Measurements from ENCODE around the gene GREB1. TPM values are rescaled to one million over a fixed set of nuclear protein-coding genes. Genes with fewer than 3 reads are reported as not detected.

The GREB1 gene
- total and polyA plus RNA-seq, 2 experiments from 2014 or later: 12.0 to 35.0 TPM

DNA sequence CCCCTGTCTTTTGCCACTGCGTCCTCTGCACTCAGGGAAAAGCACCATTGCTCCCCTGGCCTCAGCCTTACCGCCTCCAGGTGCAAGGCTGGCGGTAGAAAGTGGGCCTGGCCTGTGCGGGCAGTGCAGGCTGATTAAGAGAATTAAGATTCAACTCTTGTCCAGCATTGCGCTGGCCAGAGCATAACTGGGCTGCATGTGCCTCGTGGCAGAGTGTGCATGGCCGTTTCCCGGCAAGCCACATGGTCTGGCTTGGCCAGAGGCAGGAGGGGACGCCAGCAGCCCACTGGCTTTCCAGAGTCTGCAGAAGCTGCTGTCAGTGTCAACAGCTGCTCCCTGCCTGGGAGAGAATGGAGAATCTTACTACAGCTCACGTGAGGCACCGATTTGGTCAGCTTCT, 123.8 kb downstream of the GREB1 start:
- H3K27ac Mint-ChIP-seq: no peak overlapping the region
- H4K20me1 ChIP-seq (replicated peaks; ENCODE audit: insufficient read depth): no peaks in the 10 kb centered on the region
- H3K4me1 ChIP-seq (ENCODE audit: insufficient read depth): no peaks in the 10 kb centered on the region
- no peak overlapping the region for H3K4me3 Mint-ChIP-seq
- ATAC-seq: no peak
- H3K27me3 ChIP-seq (ENCODE audit: insufficient read depth): no peaks in the 10 kb centered on the region
- no peaks in the 10 kb centered on the region for H3K79me2 ChIP-seq (replicated peaks; ENCODE audit: insufficient read depth)
- no peak overlapping the region for H2AFZ ChIP-seq
- H3K27ac ChIP-seq (ENCODE audit: low read depth): no peak overlapping the region
- H3K4me2 ChIP-seq: no peak overlapping the region
- no peaks in the 10 kb centered on the region for H3F3A ChIP-seq (replicated peaks; ENCODE audit: low read depth)
- DNase-seq (ENCODE audit: low spot score): no peak
- H3K4me3 ChIP-seq: no peak overlapping the region
- no peaks in the 10 kb centered on the region for H3K36me3 ChIP-seq (ENCODE audit: insufficient read depth)
- no peaks in the 10 kb centered on the region for H3K9me2 ChIP-seq (ENCODE audit: insufficient read depth)
- peaks cover 9% of the 10 kb centered on the region for H3K27me3 Mint-ChIP-seq (ENCODE audit: insufficient read depth, low read depth, poor library complexity)
- TF ChIP-seq ZNF331 (CRISPR knock-in tag; IDR thresholded peaks at IDR 0.05; ENCODE audit: low read depth): no peak
- TF ChIP-seq POLR2AphosphoS5 (IDR thresholded peaks at IDR 0.05; ENCODE audit: low read depth): no peak
- TF ChIP-seq EZH2phosphoT487 (IDR thresholded peaks at IDR 0.05; ENCODE audit: unreplicated experiment): no peak
- H3K36me3 Mint-ChIP-seq (ENCODE audit: low read depth): peaks cover 3% of the 10 kb centered on the region; the same call in 1 of the 3 replicates
- peaks cover 5% of the 10 kb centered on the region for H3K9me3 Mint-ChIP-seq
- H3K4me1 Mint-ChIP-seq: no peaks in the 10 kb centered on the region

DNA sequence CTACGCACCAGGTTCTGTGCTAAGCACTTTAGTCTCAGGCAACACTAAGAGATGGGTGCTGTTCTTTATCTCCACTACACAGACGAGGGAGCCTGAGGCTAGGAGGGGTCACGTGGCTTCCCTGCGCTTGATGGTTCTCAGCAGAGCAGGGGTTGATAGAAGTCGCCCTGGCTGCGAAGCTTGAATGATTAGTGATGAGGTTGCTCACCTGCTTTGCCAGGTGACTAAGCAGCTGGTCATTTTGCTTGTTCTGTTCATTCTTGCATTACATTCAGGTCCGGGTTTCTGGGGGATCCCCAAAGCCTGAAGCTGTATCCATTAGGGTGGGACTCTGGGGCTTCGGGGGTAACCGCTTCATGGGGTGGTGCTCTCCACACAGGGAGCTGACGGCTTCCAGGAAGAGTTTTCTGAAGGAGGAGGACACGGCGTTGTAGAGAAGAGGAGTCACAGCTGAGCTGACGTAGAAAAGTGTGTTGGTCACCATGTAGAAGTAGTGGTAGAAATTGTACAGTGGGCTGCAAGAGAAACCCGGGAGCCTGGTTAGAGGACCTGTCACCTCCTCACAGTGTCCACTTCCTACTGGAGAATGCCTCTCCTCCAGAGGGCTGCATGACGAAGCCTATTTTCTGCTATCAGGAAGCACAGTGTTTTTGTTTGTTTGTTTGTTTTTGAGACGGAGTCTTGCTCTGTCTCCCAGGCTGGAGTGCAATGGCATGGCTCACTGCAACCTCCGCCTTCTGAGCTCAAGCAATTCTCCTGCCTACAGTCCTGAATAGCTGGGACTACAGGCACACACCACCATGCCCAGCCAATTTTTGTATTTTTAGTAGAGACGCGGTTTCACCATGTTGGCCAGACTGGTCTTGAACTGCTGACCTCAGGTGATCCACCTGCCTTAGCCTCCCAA, 124.6 kb downstream of the GREB1 start:
- no peaks in the 10 kb centered on the region for H4K20me1 ChIP-seq (replicated peaks; ENCODE audit: insufficient read depth)
- H3K4me1 ChIP-seq (ENCODE audit: insufficient read depth): no peaks in the 10 kb centered on the region
- TF ChIP-seq POLR2AphosphoS5 (IDR thresholded peaks at IDR 0.05; ENCODE audit: low read depth) (no peak), EZH2phosphoT487 (IDR thresholded peaks at IDR 0.05; ENCODE audit: unreplicated experiment) (no peak), NANOG (IDR thresholded peaks at IDR 0.05; ENCODE audit: borderline replicate concordance) (no peak), STAT1 (IDR thresholded peaks at IDR 0.05; ENCODE audit: unreplicated experiment) (no peak), ZNF331 (CRISPR knock-in tag; IDR thresholded peaks at IDR 0.05; ENCODE audit: low read depth) (no peak)
- Mint-ChIP-seq H3K4me1 (no peaks in the 10 kb centered on the region), H3K4me3 (no peak overlapping the region), H3K36me3 (ENCODE audit: low read depth) (peaks cover 3% of the 10 kb centered on the region; the same call in 1 of the 3 replicates), H3K27ac (no peak overlapping the region), H3K27me3 (ENCODE audit: insufficient read depth, low read depth, poor library complexity) (peaks cover 9% of the 10 kb centered on the region), H3K9me3 (peaks cover 5% of the 10 kb centered on the region)
- H3K4me3 ChIP-seq: no peak overlapping the region
- H3K79me2 ChIP-seq (replicated peaks; ENCODE audit: insufficient read depth): no peaks in the 10 kb centered on the region
- DNase-seq (ENCODE audit: low spot score) (no peak), ATAC-seq (no peak)
- H3K36me3 ChIP-seq (ENCODE audit: insufficient read depth): no peaks in the 10 kb centered on the region
- H3K27me3 ChIP-seq (ENCODE audit: insufficient read depth): no peaks in the 10 kb centered on the region
- no peak overlapping the region for H3K4me2 ChIP-seq
- no peaks in the 10 kb centered on the region for H3F3A ChIP-seq (replicated peaks; ENCODE audit: low read depth)
- H3K27ac ChIP-seq (ENCODE audit: low read depth): no peak overlapping the region
- no peak overlapping the region for H2AFZ ChIP-seq
- H3K9me2 ChIP-seq (ENCODE audit: insufficient read depth): no peaks in the 10 kb centered on the region

DNA sequence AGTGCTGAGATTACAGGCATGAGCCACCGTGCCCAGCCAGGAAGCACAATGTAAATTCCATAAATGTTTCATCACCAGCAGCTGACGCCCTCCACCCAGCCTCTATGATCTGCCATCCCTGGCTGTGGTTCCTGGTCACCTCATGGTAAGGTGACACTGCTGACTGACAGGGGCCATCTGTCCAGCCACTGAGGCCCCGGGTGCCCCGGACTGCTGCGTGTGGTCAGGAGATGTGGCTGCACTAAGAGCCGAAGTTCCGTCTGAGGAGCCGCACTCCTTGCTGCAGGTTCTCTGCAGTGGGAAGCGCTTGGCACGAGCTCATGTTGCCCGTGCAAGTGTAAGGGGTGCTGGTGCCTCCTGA, 125.2 kb downstream of the GREB1 start:
- Histone ChIP-seq H3K36me3 (ENCODE audit: insufficient read depth) (no peaks in the 10 kb centered on the region), H3K9me2 (ENCODE audit: insufficient read depth) (no peaks in the 10 kb centered on the region), H3K27ac (ENCODE audit: low read depth) (no peak overlapping the region), H3F3A (replicated peaks; ENCODE audit: low read depth) (no peaks in the 10 kb centered on the region), H3K79me2 (replicated peaks; ENCODE audit: insufficient read depth) (no peaks in the 10 kb centered on the region), H3K4me3 (no peak overlapping the region), H3K4me2 (no peak overlapping the region), H3K27me3 (ENCODE audit: insufficient read depth) (no peaks in the 10 kb centered on the region), H4K20me1 (replicated peaks; ENCODE audit: insufficient read depth) (no peaks in the 10 kb centered on the region), H2AFZ (no peak overlapping the region), H3K4me1 (ENCODE audit: insufficient read depth) (no peaks in the 10 kb centered on the region)
- Mint-ChIP-seq H3K4me1 (no peaks in the 10 kb centered on the region), H3K27ac (no peak overlapping the region), H3K27me3 (ENCODE audit: insufficient read depth, low read depth, poor library complexity) (peaks cover 9% of the 10 kb centered on the region), H3K9me3 (peaks cover 5% of the 10 kb centered on the region), H3K4me3 (no peak overlapping the region), H3K36me3 (ENCODE audit: low read depth) (peaks cover 3% of the 10 kb centered on the region; the same call in 1 of the 3 replicates)
- ATAC-seq: no peak
- no peak for DNase-seq (ENCODE audit: low spot score)
- TF ChIP-seq POLR2AphosphoS5 (IDR thresholded peaks at IDR 0.05; ENCODE audit: low read depth) (no peak), NANOG (IDR thresholded peaks at IDR 0.05; ENCODE audit: borderline replicate concordance) (no peak)
- TF ChIP-seq, protein P1, sequence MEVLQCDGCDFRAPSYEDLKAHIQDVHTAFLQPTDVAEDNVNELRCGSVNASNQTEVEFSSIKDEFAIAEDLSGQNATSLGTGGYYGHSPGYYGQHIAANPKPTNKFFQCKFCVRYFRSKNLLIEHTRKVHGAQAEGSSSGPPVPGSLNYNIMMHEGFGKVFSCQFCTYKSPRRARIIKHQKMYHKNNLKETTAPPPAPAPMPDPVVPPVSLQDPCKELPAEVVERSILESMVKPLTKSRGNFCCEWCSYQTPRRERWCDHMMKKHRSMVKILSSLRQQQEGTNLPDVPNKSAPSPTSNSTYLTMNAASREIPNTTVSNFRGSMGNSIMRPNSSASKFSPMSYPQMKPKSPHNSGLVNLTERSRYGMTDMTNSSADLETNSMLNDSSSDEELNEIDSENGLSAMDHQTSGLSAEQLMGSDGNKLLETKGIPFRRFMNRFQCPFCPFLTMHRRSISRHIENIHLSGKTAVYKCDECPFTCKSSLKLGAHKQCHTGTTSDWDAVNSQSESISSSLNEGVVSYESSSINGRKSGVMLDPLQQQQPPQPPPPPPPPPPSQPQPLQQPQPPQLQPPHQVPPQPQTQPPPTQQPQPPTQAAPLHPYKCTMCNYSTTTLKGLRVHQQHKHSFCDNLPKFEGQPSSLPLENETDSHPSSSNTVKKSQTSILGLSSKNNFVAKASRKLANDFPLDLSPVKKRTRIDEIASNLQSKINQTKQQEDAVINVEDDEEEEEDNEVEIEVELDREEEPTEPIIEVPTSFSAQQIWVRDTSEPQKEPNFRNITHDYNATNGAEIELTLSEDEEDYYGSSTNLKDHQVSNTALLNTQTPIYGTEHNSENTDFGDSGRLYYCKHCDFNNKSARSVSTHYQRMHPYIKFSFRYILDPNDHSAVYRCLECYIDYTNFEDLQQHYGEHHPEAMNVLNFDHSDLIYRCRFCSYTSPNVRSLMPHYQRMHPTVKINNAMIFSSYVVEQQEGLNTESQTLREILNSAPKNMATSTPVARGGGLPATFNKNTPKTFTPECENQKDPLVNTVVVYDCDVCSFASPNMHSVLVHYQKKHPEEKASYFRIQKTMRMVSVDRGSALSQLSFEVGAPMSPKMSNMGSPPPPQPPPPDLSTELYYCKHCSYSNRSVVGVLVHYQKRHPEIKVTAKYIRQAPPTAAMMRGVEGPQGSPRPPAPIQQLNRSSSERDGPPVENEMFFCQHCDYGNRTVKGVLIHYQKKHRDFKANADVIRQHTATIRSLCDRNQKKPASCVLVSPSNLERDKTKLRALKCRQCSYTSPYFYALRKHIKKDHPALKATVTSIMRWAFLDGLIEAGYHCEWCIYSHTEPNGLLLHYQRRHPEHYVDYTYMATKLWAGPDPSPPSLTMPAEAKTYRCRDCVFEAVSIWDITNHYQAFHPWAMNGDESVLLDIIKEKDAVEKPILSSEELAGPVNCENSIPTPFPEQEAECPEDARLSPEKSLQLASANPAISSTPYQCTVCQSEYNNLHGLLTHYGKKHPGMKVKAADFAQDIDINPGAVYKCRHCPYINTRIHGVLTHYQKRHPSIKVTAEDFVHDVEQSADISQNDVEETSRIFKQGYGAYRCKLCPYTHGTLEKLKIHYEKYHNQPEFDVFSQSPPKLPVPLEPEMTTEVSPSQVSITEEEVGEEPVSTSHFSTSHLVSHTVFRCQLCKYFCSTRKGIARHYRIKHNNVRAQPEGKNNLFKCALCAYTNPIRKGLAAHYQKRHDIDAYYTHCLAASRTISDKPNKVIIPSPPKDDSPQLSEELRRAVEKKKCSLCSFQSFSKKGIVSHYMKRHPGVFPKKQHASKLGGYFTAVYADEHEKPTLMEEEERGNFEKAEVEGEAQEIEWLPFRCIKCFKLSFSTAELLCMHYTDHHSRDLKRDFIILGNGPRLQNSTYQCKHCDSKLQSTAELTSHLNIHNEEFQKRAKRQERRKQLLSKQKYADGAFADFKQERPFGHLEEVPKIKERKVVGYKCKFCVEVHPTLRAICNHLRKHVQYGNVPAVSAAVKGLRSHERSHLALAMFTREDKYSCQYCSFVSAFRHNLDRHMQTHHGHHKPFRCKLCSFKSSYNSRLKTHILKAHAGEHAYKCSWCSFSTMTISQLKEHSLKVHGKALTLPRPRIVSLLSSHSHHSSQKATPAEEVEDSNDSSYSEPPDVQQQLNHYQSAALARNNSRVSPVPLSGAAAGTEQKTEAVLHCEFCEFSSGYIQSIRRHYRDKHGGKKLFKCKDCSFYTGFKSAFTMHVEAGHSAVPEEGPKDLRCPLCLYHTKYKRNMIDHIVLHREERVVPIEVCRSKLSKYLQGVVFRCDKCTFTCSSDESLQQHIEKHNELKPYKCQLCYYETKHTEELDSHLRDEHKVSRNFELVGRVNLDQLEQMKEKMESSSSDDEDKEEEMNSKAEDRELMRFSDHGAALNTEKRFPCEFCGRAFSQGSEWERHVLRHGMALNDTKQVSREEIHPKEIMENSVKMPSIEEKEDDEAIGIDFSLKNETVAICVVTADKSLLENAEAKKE (CRISPR knock-in tag; IDR thresholded peaks at IDR 0.05): no peak
- TF ChIP-seq, protein P2, sequence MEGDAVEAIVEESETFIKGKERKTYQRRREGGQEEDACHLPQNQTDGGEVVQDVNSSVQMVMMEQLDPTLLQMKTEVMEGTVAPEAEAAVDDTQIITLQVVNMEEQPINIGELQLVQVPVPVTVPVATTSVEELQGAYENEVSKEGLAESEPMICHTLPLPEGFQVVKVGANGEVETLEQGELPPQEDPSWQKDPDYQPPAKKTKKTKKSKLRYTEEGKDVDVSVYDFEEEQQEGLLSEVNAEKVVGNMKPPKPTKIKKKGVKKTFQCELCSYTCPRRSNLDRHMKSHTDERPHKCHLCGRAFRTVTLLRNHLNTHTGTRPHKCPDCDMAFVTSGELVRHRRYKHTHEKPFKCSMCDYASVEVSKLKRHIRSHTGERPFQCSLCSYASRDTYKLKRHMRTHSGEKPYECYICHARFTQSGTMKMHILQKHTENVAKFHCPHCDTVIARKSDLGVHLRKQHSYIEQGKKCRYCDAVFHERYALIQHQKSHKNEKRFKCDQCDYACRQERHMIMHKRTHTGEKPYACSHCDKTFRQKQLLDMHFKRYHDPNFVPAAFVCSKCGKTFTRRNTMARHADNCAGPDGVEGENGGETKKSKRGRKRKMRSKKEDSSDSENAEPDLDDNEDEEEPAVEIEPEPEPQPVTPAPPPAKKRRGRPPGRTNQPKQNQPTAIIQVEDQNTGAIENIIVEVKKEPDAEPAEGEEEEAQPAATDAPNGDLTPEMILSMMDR (conservative IDR thresholded peaks at IDR 0.05; ENCODE audit: low read depth in 2 of 2): no peak
